Right renal cortex interstitium (tissue), 3 donors: ENCODE results near the gene CCDC116. TPM values are rescaled to one million over a fixed set of nuclear protein-coding genes. Genes with fewer than 3 reads are reported as not detected.
"Not testable (repeated sequence)": the region's sequence is repeated elsewhere in the genome, so short reads cannot be mapped to it uniquely, and the experiment has no call there.

Source experiments
- DNase-seq, 3 donors: peaks; one replicate each; pipeline ENCODE4 v3.0.0-alpha.2; 2013; ENCODE audit warnings: low read depth in 3 of 3, low spot score in 2 of 3
- polyA plus RNA-seq, 3 donors: library from polyadenylated mRNA; unstranded; fragments of 120-200 nt; gene quantifications; one replicate each; pipeline ENCODE4 v1.2.1, GENCODE V29; 2013; ENCODE audit not compliant: insufficient read length in 3 of 3

Gene CCDC116
- polyA plus RNA-seq, 3 donors: 0.14 to 0.22 (median 0.17) TPM

DNA sequence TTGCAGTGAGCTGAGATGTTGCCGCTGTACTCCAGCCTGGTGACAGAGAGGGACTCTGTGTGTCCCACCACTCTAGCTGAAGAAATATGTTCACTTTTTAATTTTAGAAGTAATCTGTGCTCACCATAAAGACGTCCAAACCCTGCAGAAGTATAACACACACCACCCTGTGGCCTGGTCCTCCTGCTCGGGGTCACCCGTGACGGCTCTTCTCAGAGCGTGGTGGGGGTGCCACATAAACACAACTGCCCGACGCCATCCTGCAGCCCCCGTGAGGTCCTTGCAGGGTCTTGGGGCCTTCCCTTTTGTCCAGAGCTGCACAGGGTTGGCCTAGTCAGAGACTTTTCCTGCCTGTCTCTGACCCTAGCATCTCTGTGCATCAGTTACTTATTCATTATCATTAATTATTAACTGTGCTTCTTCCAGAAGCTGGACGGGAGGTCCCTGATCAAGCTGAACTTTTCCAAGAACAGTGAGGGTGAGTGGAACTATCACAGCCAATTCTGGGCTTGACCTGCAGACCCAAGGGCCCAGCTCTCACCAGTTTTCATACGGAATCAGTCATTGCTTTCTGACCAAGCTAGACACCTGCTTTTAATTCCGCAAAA is 42.2 kb downstream of the CCDC116 start:
- no peak for DNase-seq

DNA sequence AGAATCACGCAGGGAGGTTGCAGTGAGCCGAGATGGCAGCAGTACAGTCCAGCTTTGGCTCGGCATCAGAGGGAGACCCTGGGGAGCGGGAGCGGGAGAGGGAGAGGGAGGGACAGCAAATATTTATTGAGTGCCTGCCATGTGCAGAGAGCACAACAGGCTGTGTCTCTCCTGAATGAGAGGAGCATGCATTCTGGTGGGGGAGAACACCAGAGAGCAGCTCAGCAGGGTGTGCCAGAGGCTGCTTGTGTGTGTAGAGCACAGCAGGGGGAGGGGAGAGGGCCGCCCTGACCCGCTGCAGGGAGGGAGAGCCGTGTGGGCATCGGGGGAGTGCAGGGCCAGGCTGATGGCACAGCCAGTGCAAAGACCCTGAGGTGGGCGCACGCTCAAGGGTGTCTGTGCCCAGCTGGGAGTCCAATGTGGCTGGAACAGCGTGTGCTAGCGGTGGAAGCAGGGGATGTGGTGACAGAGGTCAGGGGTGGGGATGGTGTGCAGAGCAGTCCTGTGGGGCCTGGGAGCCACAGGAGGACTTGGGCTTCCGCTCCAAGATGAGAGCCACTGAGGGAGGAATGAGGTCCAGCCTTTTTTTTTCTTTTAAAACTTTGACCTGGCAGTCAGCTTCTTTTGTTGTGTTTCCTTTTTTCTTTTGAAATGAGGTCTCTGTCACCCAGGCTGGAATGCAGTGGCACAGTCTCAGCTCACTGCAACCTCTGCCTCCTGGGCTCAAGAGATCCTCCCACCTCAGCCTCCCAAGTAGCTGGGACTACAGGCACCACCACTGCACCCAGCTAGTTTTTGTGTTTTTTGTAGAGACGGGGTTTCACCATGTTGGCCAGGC is 45.3 kb downstream of the CCDC116 start:
- no peak for DNase-seq

DNA sequence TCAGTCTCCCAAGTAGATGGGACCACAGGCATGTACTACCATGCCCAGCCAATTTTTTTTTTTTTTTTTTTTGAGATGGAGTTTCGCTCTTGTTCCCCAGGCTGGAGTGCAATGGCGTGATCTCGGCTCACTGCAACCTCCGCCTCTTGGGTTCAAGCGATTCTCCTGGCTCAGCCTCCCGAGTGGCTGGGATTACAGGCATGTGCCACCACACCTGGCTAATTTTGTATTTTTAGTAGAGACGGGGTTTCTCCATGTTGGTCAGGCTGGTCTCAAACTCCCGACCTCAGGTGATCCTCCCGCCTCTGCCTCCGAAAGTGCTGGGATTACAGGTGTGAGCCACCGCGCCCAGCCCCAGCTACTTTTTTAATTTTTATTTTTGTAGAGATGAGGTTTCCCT is 46.3 kb downstream of the CCDC116 start:
- not testable (repeated sequence) for DNase-seq

DNA sequence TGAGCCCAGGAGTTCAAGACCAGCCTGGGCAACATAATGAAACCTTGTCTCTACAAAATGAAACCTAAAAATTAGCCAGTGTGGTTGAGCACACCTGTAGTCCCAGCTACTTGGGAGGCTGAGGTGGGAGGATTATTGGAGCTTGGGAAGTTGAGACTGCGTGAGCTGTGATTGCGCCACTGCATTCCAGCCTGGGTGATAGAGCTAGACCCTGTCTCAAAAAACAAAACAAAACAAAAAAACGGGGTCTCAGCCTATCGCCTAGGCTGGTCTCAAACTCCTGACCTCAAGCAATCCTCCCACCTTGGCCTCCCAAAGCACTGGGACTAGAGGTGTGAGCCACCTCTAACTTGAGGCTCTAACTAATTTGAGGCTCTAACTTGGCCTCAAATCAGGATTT is 46.8 kb downstream of the CCDC116 start:
- no peak for DNase-seq

DNA sequence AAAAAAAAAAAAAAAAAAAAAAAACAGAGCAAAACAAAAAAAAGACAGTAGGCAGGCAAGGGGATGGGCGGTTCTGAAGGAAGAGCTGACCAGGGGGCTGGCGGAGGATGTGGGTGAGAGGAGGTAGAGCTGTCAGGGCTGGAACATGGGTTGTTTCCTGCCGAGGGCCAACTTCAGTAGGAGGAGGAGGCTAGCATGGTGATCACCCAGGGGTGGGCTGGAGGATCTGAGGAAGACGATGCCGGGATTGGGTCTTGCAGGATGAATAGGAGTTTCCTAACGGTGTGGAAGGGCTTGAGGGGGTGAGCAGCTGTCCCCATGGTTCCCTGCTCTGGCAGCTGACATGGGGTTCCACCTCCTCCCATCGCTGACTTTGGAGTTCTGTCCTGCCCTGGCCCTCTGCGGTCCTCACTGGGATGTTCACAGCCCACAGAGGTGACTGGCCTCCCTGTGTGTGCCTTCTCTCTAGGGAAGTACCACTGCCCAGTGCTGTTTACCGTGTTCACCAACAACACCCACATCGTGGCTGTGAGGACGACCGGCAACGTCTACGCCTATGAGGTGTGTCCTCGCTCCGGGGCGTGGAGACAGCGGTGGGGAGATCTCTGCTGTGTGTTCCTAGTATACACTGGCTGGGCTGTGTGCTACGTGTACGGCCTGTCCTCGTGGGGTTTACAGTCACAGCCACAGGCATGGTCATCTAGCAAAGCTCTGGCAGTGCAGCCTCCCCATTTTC is 48.4 kb downstream of the CCDC116 start:
- DNase-seq: no peak

DNA sequence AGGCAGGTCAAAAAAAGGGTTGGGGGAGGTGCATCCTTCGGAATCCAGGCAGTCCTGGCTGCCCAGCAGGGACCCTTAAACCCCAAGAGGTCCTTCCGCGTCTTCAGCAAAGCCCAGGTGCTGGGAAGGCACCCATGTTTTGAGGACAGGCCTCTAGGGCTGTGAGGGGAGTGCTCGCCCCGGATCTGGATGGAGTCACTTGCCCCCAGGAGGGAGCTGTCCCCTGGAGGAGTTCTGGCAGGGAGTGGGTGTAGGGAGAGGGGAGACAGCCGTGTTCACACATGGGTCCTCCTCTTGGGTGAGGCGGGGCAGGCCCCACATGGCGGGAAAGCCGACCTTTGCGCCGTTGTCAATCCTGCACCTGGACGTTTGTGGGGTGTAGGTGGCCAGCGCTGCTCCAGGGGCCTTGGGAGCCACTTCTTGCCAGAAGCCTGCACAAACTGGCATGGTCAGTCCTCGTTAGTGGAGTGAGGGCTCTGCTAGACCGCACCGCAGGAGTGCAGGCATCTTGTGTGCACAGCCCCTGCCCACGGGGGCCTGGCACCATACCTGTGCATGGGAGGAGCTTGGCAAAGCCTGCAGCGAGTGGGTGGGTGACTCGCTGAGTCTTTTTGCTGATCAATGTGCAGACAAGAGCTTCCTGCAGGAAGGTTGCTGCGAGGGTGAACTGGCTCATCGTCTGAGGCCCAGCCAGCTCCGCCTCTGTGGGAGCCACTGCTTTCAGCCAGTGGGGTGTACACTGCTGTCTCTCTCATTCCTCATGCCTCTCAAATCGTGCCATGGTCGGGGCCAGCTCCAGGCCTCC is 49.2 kb downstream of the CCDC116 start:
- no peak for DNase-seq

DNA sequence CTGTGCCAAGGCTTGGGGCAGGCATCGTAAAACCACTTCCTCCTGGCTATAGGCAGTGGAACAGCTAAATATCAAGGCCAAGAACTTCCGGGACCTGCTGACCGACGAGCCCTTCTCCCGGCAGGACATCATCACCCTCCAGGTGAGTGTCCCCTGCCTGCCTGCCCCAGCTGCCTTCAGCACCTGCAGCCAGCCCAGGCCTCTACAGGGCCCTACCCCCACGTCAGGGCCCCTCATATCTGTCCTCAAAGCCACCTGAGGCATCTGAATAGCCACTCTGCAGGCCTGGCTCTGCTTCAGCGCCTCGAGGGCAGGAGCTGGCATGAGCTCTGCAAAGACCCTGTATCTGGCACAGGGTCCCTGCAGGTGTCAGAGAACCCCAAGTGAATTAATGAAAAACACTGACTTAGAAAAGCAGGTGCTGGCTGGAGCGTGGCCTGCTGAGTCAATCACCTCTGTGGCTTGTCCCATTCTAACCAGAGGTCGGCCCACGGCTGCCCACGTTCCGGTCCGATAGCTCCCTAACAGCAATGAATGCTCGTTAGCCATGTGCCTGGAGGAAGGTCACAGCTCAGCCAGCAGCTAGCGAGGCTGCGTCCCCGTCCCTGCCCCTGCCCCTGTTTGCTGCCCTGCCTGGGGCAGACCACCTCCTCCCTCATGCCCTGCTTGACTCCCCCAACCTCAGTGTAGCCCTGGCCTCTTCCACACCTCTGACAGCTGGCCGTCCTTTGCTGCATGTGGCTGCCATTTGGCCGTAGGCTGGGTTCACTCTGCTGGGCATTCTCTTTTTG is 50.0 kb downstream of the CCDC116 start:
- no peak for DNase-seq

DNA sequence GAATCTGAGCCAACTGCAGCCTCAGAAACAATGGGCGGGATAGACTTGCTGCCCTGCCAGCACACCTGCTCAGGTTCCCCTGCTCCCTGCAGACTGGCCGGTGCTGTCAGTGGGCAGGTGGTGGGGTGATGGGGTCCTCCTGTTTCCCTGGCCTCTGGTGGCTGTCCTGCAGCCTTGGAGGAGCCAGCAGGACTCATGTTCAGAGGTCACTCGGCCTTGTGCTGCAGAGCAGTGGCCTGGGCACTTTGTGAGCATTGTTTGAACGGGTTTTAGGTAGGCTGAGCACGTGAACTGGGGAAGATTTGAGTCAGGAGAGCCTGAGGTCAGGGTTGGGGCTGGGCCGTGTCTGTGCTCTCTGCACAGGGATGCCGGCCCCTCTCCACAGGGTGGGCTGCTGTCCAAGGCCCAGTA is 50.8 kb downstream of the CCDC116 start:
- no peak for DNase-seq

DNA sequence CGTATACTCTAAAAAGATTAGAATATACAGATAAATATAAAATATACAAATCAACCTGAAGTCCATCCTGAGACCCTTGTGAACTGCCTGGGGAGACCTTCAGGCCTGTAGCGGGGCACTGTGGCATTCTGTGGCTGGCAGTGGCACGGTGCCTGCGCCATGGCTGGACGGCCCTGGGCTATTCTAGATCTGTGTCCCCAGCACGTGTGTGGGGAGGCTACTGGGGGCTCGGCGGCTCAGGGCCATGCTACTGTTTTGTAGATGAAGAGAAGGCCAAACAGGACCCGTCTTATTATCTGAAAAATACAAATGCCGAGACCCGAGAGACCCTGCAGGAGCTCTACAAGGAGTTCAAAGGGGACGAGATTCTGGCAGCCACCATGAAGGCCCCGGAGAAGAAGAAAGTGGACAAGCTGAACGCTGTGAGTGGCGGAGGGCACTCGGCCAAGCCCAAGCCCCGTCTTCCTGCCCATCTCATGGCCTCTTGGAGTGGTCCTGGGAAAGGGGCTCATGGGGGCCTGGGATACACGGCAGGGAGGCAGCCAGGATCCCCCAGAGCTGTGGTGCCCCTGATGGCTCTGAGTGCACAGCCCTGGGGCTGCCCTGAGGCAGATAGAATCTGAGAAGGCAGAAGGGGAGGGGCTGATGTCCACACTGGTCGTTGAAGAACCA is 52.1 kb downstream of the CCDC116 start:
- DNase-seq: no peak

DNA sequence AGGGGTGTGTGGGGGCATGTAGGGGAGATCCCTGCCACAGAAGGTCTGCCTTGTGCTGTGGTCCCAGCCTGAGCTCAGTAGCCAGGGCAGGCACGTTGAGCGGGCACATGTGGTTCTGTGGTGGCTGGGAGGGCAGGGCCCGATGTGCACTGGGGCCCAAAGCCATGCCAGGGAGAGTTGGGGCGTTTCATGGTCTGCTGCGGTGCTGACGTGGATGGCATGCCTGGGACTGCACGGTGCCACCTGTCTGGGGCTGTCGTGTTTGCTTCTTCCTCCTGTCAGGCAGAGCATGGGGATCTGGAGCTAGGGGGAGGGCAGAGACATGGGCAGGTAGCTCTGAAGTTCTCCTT is 52.6 kb downstream of the CCDC116 start:
- no peak for DNase-seq

DNA sequence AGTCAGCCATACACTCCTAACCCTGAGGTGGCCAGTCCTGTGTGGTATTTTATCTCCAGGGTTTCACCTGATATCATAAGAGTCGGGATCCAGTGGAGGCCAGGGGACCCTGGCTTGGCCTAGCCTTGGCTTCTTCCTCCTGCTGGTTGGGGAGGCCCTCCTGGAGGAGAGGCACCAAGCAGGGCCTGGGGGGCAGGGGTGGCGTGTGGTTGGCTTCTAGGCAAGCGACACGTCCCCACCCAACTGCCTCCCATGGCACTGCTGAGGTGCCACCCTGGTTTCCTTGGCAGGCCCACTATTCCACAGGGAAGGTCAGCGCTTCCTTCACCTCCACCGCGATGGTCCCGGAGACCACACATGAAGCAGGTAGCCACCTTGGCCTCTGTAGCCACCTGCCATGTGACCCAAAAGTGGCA is 53.6 kb downstream of the CCDC116 start:
- no peak for DNase-seq

Other genes with a start within 250 kb of the CCDC116 start
- not detected for gene RIMBP3B, start 249.0 kb upstream of the CCDC116 start, polyA plus RNA-seq
- gene HIC2, start 215.4 kb upstream of the CCDC116 start, polyA plus RNA-seq: 1 to 10 TPM; 8.0 to 9.1 (median 8.1) TPM
- gene TMEM191C, start 165.4 kb upstream of the CCDC116 start, polyA plus RNA-seq: 1 to 10 TPM in 1 of 3 donors, under 1 TPM in 2; 0.79 to 1.2 (median 0.98) TPM
- under 1 TPM; 0.40 to 0.50 (median 0.40) TPM for gene RIMBP3C, start 81.3 kb upstream of the CCDC116 start, polyA plus RNA-seq
- gene UBE2L3, start 65.0 kb upstream of the CCDC116 start, polyA plus RNA-seq: 10 to 100 TPM; 52.8 to 59.3 (median 57.9) TPM
- 10 to 100 TPM in 1 of 3 donors, 1 to 10 TPM in 2; 8.7 to 11.0 (median 9.3) TPM for gene YDJC, start 2.7 kb upstream of the CCDC116 start, polyA plus RNA-seq
- 10 to 100 TPM; 11.7 to 19.3 (median 16.1) TPM for gene SDF2L1, start 9.5 kb downstream of the CCDC116 start, polyA plus RNA-seq
- 10 to 100 TPM; 32.1 to 35.4 (median 35.0) TPM for gene PPIL2, start 33.3 kb downstream of the CCDC116 start, polyA plus RNA-seq
- gene YPEL1, start 103.0 kb downstream of the CCDC116 start, polyA plus RNA-seq: 10 to 100 TPM; 12.3 to 14.5 (median 13.2) TPM
- 100 to 1,000 TPM; 126 to 135 (median 135) TPM for gene MAPK1, start 234.9 kb downstream of the CCDC116 start, polyA plus RNA-seq